ENCODE data around the gene ACACA.

The ACACA gene

DNA sequence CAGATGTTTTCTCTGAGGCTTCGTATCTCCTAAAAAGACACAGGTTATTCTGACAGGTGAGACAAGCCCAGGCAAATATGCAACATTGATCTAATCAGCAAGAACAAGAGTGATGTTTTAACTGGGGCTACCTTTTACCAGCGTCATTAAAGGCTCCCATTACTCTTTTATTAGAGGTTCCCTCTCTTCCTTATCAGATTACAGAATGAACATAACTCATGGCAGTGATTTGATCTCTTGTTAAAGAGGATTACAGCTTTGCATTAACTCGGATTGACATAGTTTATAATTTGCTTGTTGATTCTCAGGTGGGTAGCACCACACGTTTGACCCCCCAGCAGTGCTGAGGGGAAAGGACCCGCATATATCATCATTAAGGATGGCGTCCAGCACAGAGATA is 367.4 kb downstream of the ACACA start:
- no peak for DNase-seq (ENCODE audit: low read depth, low spot score)

DNA sequence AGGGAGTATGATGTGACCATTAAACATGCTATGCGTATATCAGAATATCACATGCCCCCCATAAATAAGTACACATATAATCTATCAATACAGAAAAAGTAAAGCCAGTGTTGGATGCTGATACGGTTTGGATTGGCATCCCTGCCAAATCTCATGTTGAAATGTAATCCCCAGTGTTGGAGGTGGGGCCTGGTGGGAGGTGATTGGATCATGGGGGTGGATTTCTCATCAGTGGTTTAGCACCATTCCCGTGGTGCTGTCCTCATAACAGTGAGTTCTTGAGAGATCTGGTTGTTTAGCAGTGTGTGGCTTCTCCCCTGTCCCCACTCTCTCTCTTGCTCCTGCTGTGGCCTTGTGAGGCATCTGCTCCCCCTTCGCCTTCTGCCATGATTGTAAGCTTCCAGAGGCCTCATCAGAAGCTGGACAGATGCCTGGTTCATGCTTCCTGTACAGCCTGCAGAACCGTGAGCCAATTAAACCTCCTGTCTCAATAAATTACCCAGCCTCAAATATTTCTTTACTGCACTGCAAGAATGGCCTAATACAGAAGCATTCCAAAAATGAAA is 369.0 kb downstream of the ACACA start:
- DNase-seq (ENCODE audit: low read depth, low spot score): no peak
